Measurements from ENCODE around the gene MACROD2.
A peak's percentile ranks its signal among the peaks of the same experiment; 100 is the strongest.

MACROD2 gene

DNA sequence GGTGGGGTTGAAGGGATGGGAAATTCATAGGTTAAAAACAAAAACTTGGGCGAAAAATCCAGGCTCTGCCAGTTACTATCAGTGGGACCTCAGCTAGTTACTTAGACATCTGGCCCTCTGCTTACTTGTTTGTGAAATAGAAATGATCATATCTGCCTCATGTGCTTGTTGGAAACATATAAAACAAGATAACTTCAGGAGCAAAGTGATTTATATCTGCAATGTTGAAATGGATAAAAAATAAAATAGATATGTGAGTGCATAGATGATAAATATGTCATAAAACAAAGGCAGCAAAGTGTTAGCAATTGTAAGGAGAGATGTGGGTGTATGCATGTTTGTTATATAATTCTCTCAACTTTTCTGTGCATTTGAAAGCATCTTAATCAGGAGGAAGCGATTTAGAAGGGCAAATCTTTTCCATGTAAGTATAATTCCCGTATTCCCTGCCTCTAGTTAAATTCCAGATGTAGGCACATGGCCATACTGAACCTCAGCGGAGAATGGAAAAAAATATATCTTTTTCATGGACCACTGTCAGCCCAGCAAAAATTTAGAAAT, 921.1 kb downstream of the MACROD2 start:
- H3K4me3 ChIP-seq (ENCODE audit: low read depth, low read length) = no peak overlapping the region
- TF ChIP-seq, protein P1, sequence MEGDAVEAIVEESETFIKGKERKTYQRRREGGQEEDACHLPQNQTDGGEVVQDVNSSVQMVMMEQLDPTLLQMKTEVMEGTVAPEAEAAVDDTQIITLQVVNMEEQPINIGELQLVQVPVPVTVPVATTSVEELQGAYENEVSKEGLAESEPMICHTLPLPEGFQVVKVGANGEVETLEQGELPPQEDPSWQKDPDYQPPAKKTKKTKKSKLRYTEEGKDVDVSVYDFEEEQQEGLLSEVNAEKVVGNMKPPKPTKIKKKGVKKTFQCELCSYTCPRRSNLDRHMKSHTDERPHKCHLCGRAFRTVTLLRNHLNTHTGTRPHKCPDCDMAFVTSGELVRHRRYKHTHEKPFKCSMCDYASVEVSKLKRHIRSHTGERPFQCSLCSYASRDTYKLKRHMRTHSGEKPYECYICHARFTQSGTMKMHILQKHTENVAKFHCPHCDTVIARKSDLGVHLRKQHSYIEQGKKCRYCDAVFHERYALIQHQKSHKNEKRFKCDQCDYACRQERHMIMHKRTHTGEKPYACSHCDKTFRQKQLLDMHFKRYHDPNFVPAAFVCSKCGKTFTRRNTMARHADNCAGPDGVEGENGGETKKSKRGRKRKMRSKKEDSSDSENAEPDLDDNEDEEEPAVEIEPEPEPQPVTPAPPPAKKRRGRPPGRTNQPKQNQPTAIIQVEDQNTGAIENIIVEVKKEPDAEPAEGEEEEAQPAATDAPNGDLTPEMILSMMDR (conservative IDR thresholded peaks at IDR 0.05; ENCODE audit: low read depth, low read length) = no peak
- no peak for DNase-seq (ENCODE audit: low read depth)

DNA sequence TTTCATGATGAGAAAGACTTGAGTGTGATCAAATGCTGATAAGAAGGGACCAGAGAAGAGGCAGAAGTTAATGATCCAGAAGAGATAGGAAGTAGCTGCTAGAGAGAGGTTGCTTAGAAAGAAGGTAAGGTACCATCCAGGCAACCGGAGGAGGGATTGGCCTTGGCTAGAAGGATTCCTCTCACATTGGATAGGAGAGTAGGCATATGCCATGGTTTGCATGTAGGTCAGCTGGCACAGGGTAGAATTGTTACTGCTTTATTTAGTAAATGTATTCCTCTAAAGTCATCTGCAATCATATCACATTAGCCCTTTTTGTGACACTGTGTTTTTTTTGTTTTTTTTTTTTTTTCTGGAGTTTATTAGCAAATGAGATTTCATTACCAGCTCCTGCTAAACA, 923.0 kb downstream of the MACROD2 start:
- H3K4me3 ChIP-seq (ENCODE audit: low read depth, low read length) = no peak overlapping the region
- TF ChIP-seq, protein P1 (conservative IDR thresholded peaks at IDR 0.05; ENCODE audit: low read depth, low read length) = no peak
- no peak for DNase-seq (ENCODE audit: low read depth)

DNA sequence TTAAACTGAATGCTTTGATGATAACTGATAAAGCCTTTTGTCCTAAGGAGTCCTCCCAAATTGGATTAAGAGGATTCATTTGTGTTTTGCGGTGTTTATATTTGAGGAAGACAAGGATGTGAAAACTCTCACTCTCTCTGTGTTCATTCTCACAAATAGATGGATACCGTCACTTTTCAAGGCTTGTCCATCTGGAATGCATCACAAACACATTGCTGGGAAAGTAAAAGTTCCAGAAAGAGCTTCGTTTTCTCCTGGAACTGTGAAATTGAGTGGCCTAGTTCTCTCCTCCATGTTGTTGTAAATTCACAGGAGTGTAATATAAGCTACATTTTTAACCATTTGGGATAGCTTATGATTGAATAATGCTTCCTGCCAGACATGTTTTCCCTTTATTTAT, 923.7 kb downstream of the MACROD2 start:
- no peak overlapping the region for H3K4me3 ChIP-seq (ENCODE audit: low read depth, low read length)
- TF ChIP-seq, protein P1 (conservative IDR thresholded peaks at IDR 0.05; ENCODE audit: low read depth, low read length) = no peak
- no peak for DNase-seq (ENCODE audit: low read depth)

DNA sequence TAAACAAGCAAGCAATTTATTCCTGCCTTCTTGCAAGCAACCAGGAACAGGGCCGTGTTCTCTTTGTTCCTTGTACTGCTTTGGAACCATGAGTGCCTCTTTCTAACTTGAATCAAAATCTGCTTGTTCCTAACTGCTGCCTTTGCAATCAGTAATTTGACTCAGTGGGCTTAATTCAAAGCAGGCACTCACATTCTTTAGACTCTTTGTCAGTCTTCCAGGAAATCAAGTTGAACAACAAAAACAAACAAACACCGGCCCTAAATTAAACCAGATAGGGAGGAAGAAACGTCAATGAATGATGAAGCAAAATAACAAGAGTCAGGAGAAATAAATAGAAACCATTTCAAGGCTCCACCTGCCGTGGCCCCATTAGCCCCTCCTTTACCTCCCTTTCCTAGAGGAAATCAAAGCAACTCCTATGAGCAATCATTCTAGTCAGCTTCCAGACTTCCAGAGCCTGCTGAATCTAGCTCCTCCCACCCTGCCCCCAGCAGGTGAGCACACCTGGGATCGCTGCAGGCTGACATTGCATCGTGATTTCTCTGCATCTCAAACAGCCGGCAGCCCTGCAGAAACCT, 924.3 kb downstream of the MACROD2 start:
- H3K4me3 ChIP-seq (ENCODE audit: low read depth, low read length) = no peak overlapping the region
- DNase-seq (ENCODE audit: low read depth) = no peak
- TF ChIP-seq, protein P1 (conservative IDR thresholded peaks at IDR 0.05; ENCODE audit: low read depth, low read length) = no peak

DNA sequence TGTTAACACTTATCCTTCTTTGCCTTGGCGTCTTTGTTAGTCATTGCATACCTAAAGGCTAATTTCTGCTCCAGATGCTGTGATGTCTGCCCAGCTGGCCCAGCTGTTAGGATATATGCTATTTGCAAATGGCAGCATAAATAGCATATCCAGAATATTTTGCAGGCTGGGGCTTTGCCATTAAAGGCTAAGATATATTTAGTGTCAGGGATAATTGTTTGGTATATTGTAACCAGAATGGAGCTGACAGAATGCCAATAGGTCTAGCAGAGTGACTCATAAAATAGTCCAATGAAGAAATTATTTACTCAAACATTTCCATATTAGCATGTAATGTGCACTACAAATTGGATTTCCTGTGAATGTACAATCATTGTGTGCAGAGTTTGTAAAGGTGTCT, 926.2 kb downstream of the MACROD2 start:
- H3K4me3 ChIP-seq (ENCODE audit: low read depth, low read length) = no peak overlapping the region
- peak; percentile 16 for DNase-seq (ENCODE audit: low read depth)
- TF ChIP-seq, protein P1 (conservative IDR thresholded peaks at IDR 0.05; ENCODE audit: low read depth, low read length) = no peak

DNA sequence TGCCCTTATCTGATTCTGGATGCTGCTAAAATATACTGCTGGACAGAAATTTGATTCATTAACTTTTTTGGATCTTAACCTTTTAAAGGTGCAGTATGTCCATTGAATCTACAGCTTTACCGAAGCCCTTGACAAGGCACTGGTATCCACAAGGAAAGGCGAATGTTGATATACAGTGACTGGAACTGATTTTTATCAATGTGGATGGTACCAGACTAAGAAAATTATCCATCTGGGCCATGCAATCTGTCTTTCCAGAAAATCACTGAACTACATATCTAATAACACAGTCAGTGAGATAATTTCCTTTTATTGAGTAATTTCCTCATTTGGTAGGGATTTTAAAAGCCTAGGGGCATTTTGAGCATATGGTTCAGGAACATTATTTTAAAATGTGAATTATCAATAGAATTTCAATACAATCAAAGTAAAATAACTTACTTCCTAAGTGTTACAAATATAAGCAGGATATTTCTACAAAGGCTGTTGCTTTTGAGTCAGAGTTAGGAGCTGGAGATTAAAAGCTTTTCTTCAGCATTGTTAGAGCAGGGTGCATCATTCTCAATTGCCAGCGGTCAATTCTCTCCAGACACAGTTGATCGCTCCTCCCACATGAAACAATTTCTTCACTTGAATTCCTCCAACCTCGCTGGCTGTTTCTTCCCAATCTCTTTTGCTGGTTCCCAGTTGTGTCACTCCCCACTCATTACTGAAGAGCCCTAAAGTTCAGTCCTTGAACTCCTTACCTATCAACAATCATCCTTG, 927.4 kb downstream of the MACROD2 start:
- TF ChIP-seq, protein P1 (conservative IDR thresholded peaks at IDR 0.05; ENCODE audit: low read depth, low read length) = no peak
- DNase-seq (ENCODE audit: low read depth) = no peak
- H3K4me3 ChIP-seq (ENCODE audit: low read depth, low read length) = no peak overlapping the region
